Lung (tissue), 12 donors: ENCODE data around the gene FHL2. TPM values are rescaled to one million over a fixed set of nuclear protein-coding genes. Genes with fewer than 3 reads are reported as not detected.
A peak's percentile ranks its signal among the peaks of the same experiment; 100 is the strongest.

Source experiments
- ATAC-seq: fragments of 200-7000 bp; cut with Tn5 transposase; one replicate; pipeline ENCODE4 v1.9.1; 2020; ENCODE audit warnings: moderate number of reproducible peaks; ENCODE audit not compliant: insufficient read depth, low FRiP score
- DNase-seq, 3 donors: peaks; one replicate each; pipeline ENCODE4 v3.0.0-alpha.2; 2013 to 2017
- H3K27ac ChIP-seq, 2 donors: one replicate each; pipeline ENCODE4 v1.5.1; 2013; ENCODE audit warnings: mild to moderate bottlenecking in 2 of 2, moderate library complexity in 2 of 2, control low read depth in 1 of 2, inconsistent platforms in 1 of 2, low read depth in 1 of 2, low read length in 1 of 2
- H3K27me3 ChIP-seq, 3 donors: one replicate each; pipeline ENCODE4 v1.5.1; 2013; ENCODE audit warnings: low read length in 2 of 3; ENCODE audit not compliant: control insufficient read depth in 3 of 3, insufficient read depth in 3 of 3
- H3K36me3 ChIP-seq, 4 donors: one replicate each; pipeline ENCODE4 v1.5.1; 2013; ENCODE audit warnings: low read length in 4 of 4, mild to moderate bottlenecking in 1 of 4, moderate library complexity in 1 of 4; ENCODE audit not compliant: control insufficient read depth in 4 of 4, insufficient read depth in 4 of 4
- H3K4me1 ChIP-seq, 5 donors: one replicate each; pipeline ENCODE4 v1.5.1; 2013; ENCODE audit warnings: low read length in 5 of 5, mild to moderate bottlenecking in 2 of 5, moderate library complexity in 1 of 5; ENCODE audit not compliant: control insufficient read depth in 5 of 5, insufficient read depth in 5 of 5
- H3K4me3 ChIP-seq: one replicate; pipeline ENCODE4 v1.5.1; 2013; ENCODE audit warnings: mild to moderate bottlenecking, control low read depth, moderate library complexity
- H3K9ac ChIP-seq, 2 donors: one replicate each; pipeline ENCODE4 v1.5.1; 2013; ENCODE audit warnings: low read length in 2 of 2, control low read depth in 1 of 2; ENCODE audit not compliant: insufficient read depth in 1 of 2
- H3K9me3 ChIP-seq, 4 donors: one replicate each; pipeline ENCODE4 v1.5.1; 2013; ENCODE audit warnings: low read length in 3 of 4, mild to moderate bottlenecking in 1 of 4, moderate library complexity in 1 of 4; ENCODE audit not compliant: control insufficient read depth in 4 of 4, insufficient read depth in 3 of 4
- WGBS, 2 donors: extraction: QIAGEN DNeasy Blood & Tissue Kit; methylation state at CpG; one replicate each; pipeline ENCODE4 v1.1.7; 2013; 5-methylcytosine and 5-hydroxymethylcytosine counted together
- polyA plus RNA-seq, 2 donors: library from polyadenylated mRNA; stranded (reverse); fragments of 200-250 nt; gene quantifications; one replicate each; pipeline ENCODE4 v1.2.1, GENCODE V29; 2013
- total RNA-seq, 2 donors: library from RNA; depleted of rRNA in 1 of 2; stranded (reverse); fragments of >200 nt in 1 of 2; gene quantifications; one replicate each; pipeline ENCODE4 v1.2.1, GENCODE V29; 2014 to 2021
- TF ChIP-seq, protein P1 (sequence below): IDR thresholded peaks from 2 replicates; pipeline ENCODE4 v1.5.1; 2012; ENCODE audit warnings: mild to moderate bottlenecking; ENCODE audit errors: control extremely low read depth, extremely low read depth
- donor health status: control.
- donor health status: control.
- donor health status: Bipolar disorder and iron deficiency.
- donor health status: healthy.
- donor health status: DM: yes; HTN: yes; CAD: no.

Gene FHL2
- total and polyA plus RNA-seq, 4 donors: 6.6 to 12.8 (median 8.7) TPM

DNA sequence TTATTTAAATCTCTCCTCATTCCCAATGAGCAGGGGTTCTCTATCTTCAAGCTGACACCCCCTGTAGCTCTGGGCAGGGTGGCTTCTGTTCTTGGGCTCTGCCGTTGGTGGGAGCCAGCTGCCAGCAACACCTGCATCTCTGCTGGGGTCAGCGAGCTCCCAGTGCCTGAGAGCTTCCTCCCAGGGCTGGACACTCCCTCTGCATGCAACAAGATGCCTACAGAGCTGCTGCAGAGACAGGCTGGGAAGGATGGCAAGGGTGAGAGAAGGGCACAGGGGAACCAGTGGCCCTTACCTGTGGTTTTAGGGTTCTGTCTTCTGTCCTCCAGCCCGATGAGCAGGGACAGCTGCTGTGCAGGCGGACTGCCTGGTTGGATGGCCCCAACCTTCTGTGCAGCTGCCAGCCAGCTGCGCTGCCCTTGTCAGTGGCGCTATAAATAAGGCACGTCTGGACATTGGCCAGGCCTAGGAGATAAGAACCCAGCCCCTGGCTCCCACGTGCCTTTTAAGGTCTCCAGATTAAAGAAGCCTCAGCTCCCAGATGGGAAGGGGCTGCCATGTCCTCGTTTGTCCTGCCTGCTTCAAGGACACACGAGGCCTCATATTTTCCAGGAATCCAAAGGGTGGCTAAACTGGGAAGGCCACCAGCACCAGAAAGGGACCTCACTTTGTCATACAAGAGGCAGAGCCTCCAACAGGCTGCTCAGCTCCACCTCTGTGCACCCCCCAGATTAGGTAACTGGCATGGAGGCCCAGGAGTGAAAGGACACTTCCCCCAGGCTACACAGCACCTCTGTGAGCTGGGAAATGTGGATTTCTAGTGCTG, 39.5 kb upstream of the FHL2 start:
- peak overlapping the region in 1 of 2 donors; percentile 86 for H3K27ac ChIP-seq
- no peak overlapping the region for H3K4me3 ChIP-seq
- TF ChIP-seq, protein P1, sequence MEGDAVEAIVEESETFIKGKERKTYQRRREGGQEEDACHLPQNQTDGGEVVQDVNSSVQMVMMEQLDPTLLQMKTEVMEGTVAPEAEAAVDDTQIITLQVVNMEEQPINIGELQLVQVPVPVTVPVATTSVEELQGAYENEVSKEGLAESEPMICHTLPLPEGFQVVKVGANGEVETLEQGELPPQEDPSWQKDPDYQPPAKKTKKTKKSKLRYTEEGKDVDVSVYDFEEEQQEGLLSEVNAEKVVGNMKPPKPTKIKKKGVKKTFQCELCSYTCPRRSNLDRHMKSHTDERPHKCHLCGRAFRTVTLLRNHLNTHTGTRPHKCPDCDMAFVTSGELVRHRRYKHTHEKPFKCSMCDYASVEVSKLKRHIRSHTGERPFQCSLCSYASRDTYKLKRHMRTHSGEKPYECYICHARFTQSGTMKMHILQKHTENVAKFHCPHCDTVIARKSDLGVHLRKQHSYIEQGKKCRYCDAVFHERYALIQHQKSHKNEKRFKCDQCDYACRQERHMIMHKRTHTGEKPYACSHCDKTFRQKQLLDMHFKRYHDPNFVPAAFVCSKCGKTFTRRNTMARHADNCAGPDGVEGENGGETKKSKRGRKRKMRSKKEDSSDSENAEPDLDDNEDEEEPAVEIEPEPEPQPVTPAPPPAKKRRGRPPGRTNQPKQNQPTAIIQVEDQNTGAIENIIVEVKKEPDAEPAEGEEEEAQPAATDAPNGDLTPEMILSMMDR: no peak
- peak; percentile 45 to 51 (median 47) for DNase-seq
- H3K9ac ChIP-seq: no peak overlapping the region
- no peaks in the 10 kb centered on the region for H3K27me3 ChIP-seq
- H3K4me1 ChIP-seq: peaks cover 0 to 15% (median 0%) of the 10 kb centered on the region in 5 donors
- no peaks in the 10 kb centered on the region for H3K9me3 ChIP-seq
- WGBS, 2 donors: 45 to 62% methylated on average over 10 of the region's 10 CpGs
- no peak for ATAC-seq
- H3K36me3 ChIP-seq: no peaks in the 10 kb centered on the region

DNA sequence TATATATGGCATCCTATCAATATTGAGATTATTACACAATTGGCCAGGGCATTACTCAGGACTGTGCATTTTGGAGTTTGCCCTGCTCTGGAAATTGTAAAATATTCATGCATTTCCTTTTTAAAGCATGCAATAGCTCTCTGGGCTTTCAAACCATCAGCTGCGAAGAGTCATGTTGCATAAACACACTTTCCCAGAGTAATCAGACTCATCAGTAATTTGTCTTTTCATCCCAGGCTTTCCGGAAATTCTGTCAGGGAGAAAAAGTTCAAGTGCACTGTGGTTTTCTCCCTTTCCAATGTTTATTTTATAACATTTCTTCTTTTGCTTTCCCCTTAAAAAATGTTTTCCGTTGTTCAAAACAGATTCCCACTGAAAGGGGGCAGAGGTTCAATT, 38.9 kb upstream of the FHL2 start:
- TF ChIP-seq, protein P1: no peak
- Histone ChIP-seq H3K27ac (peak overlapping the region in 1 of 2 donors; percentile 86), H3K4me3 (no peak overlapping the region), H3K27me3 (no peaks in the 10 kb centered on the region), H3K9me3 (no peaks in the 10 kb centered on the region), H3K4me1 (peaks cover 0 to 16% (median 2%) of the 10 kb centered on the region in 5 donors), H3K36me3 (no peaks in the 10 kb centered on the region), H3K9ac (no peak overlapping the region)
- WGBS, 2 donors: 56 to 67% methylated on average over 3 of the region's 3 CpGs
- DNase-seq (peak in 2 of 3 donors; percentile 40 to 70), ATAC-seq (peak; percentile 22)

DNA sequence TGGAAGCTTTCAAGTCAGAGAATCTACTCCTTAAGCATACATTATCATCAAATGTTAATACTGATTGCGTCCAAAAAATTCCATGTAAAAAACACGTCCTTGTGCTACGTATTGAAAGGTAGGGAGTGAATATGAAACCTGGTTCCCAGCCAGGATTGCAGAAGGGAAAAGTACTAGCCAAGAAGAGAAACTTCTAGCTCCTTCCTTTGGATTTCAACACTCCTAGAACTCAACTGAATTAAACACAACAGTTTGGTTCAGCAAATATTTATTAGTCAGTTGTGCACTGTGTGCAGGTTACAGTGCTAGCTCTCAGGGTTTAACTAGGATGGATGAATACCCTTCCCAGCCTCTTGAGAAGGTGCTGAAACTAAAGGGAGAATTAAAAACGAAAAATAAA, 33.9 kb upstream of the FHL2 start:
- peak overlapping the region in 1 of 2 donors; percentile 91 for H3K27ac ChIP-seq
- H3K9ac ChIP-seq: no peak overlapping the region
- H3K36me3 ChIP-seq: no peaks in the 10 kb centered on the region
- TF ChIP-seq, protein P1: no peak
- H3K4me3 ChIP-seq: no peak overlapping the region
- no peak for ATAC-seq
- WGBS, 2 donors: 54 to 70% methylated on average over 4 of the region's 4 CpGs
- peak in 1 of 3 donors; percentile 19 for DNase-seq
- peaks cover 0 to 15% (median 0%) of the 10 kb centered on the region in 5 donors for H3K4me1 ChIP-seq
- no peaks in the 10 kb centered on the region for H3K27me3 ChIP-seq
- H3K9me3 ChIP-seq: no peaks in the 10 kb centered on the region
